IPS DF 6.9 (cell line): ENCODE data around the gene DTNA.
"Not testable (repeated sequence)": the region's sequence is repeated elsewhere in the genome, so short reads cannot be mapped to it uniquely, and the experiment has no call there.

Experiments
- DNase-seq: peaks from one replicate; pipeline ENCODE4 v3.0.0-alpha.2; 2013; ENCODE audit warnings: low read depth, low spot score
- H3K27ac ChIP-seq: one replicate; pipeline ENCODE4 v1.5.1; 2013; ENCODE audit warnings: low read length, control low read depth
- H3K27me3 ChIP-seq: 2 replicates; pipeline ENCODE4 v1.6.1; 2013; ENCODE audit warnings: mild to moderate bottlenecking, low read length; ENCODE audit not compliant: control insufficient read depth, insufficient read depth
- H3K36me3 ChIP-seq: 2 replicates; pipeline ENCODE4 v1.6.1; 2013; ENCODE audit warnings: low read length; ENCODE audit not compliant: control insufficient read depth, insufficient read depth
- H3K4me1 ChIP-seq: 2 replicates; pipeline ENCODE4 v1.6.1; 2013; ENCODE audit warnings: low read length; ENCODE audit not compliant: control insufficient read depth, insufficient read depth
- H3K4me3 ChIP-seq: 2 replicates; pipeline ENCODE4 v1.5.1; 2013; ENCODE audit warnings: mild to moderate bottlenecking, low read length
- H3K9me3 ChIP-seq: 2 replicates; pipeline ENCODE4 v1.6.1; 2013; ENCODE audit warnings: low read length, inconsistent platforms; ENCODE audit not compliant: control insufficient read depth, insufficient read depth
- WGBS: extraction: QIAGEN DNeasy Blood & Tissue Kit; methylation state at CpG from one replicate; pipeline ENCODE4 v1.1.7; 2013; ENCODE audit warnings: mixed read lengths, missing lambda C conversion rate; ENCODE audit not compliant: insufficient read length, insufficient coverage; 5-methylcytosine and 5-hydroxymethylcytosine counted together

Gene DTNA

GRCh38 chr18:34697891-34698290 is 12.2 kb upstream of the DTNA start:
- no peak overlapping the region for H3K27ac ChIP-seq
- WGBS = no CpG with 5 or more reads among the region's 3 CpGs
- no peaks in the 10 kb centered on the region for H3K9me3 ChIP-seq
- peaks cover 1% of the 10 kb centered on the region; the same call in 1 of the 2 replicates for H3K4me1 ChIP-seq
- no peak for DNase-seq
- no peaks in the 10 kb centered on the region for H3K27me3 ChIP-seq
- H3K4me3 ChIP-seq = no peak overlapping the region
- no peaks in the 10 kb centered on the region for H3K36me3 ChIP-seq

DNA sequence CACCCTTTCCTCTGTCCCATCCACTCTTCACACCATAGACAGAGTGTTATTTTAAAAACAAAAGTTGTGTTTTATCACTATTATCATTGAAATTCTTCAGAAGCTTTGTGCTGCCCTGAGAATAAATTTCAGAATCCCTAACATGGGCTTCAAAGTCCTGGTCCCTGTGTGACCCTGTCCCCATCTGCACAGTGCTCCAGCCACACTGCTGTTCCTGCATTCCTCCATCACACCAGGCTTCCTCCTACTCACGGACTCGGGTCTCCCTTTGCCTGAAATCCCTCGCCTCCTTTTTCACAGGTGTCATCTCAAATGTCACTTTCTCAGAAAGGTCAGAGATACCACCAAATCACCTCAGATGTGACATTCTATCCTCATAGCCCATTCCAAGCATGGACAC is 8.2 kb upstream of the DTNA start:
- Histone ChIP-seq H3K4me3 (no peak overlapping the region), H3K27ac (no peak overlapping the region), H3K27me3 (no peaks in the 10 kb centered on the region), H3K9me3 (no peaks in the 10 kb centered on the region), H3K36me3 (no peaks in the 10 kb centered on the region), H3K4me1 (0 out of 2 replicates have a peak, but pooled peaks cover 1% of the 10 kb centered on the region)
- no peak for DNase-seq
- no CpG with 5 or more reads among the region's 3 CpGs for WGBS

GRCh38 chr18:34702814-34703213 is 7.3 kb upstream of the DTNA start:
- DNase-seq = no peak
- no CpG with 5 or more reads among the region's 3 CpGs for WGBS
- H3K9me3 ChIP-seq = no peaks in the 10 kb centered on the region
- no peaks in the 10 kb centered on the region for H3K4me1 ChIP-seq
- no peak overlapping the region for H3K4me3 ChIP-seq
- H3K27ac ChIP-seq = no peak overlapping the region
- no peaks in the 10 kb centered on the region for H3K36me3 ChIP-seq
- H3K27me3 ChIP-seq = no peaks in the 10 kb centered on the region

DNA sequence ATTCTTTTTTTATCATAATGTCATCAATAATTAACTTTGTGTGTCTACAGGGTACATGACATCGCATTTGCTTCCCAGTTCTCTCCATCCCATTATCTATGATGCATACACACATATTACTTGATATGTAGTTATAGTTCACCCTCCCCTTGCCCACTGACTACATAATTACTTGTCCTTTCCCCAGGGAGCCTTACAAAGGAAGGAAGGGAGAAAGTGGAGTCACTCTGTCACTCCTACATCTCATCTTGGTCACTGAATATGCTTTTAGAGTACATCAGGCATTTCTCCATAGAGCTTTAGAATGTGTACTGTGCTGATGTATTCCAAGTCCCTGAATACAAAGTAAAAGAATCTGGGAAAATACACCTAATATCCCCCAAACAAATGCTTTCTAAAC is 6.0 kb upstream of the DTNA start:
- Histone ChIP-seq H3K9me3 (no peaks in the 10 kb centered on the region), H3K4me1 (no peaks in the 10 kb centered on the region; the same call in 1 of the 2 replicates), H3K36me3 (no peaks in the 10 kb centered on the region), H3K27ac (no peak overlapping the region), H3K4me3 (no peak overlapping the region), H3K27me3 (no peaks in the 10 kb centered on the region)
- no peak for DNase-seq
- no CpG with 5 or more reads among the region's 1 CpG for WGBS

GRCh38 chr18:34704823-34705222 is 5.3 kb upstream of the DTNA start:
- Histone ChIP-seq H3K27me3 (no peaks in the 10 kb centered on the region), H3K27ac (no peak overlapping the region), H3K4me1 (no peaks in the 10 kb centered on the region; the same call in 1 of the 2 replicates), H3K9me3 (no peaks in the 10 kb centered on the region), H3K4me3 (no peak overlapping the region), H3K36me3 (no peaks in the 10 kb centered on the region)
- DNase-seq = no peak
- no CpG with 5 or more reads among the region's 2 CpGs for WGBS

GRCh38 chr18:34707670-34708069 is 2.4 kb upstream of the DTNA start:
- H3K27ac ChIP-seq = no peak overlapping the region
- DNase-seq = no peak
- whole genome bisulfite sequencing = no CpG with 5 or more reads among the region's 4 CpGs

DNA sequence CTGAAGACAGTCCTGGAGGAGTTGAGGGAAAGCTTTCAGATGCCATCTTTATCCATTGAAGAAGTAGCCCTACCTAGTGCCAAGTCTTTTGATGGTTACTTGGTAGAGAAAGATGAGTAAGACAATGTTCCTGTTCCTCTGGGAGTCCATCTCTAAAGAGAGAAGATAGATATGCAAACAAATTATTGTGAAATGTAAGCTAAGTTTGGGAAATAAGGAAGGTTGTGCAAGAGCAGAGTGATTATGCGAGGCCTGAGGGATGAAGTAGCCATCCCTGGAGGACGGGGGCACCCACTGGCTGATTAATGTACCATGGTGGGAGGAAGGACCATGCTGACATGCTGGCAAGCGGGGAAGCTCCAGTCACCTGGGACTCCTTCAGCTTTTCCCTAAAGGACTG is 994 bp upstream of the DTNA start:
- Histone ChIP-seq H3K4me1 (no peaks in the 10 kb centered on the region; the same call in 1 of the 2 replicates), H3K27ac (no peak overlapping the region)
- DNase-seq = no peak

More at GRCh38 chr18:34707670-34708069, 2.4 kb upstream of the DTNA start:
- Histone ChIP-seq H3K4me3 (no peak overlapping the region), H3K9me3 (no peaks in the 10 kb centered on the region), H3K36me3 (no peaks in the 10 kb centered on the region), H3K27me3 (no peaks in the 10 kb centered on the region), H3K4me1 (no peaks in the 10 kb centered on the region; the same call in 1 of the 2 replicates)

GRCh38 chr18:34710458-34710914 is 388 bp downstream of the DTNA start:
- H3K36me3 ChIP-seq = no peaks in the 10 kb centered on the region
- no CpG with 5 or more reads among the region's 6 CpGs for WGBS
- DNase-seq = no peak
- no peaks in the 10 kb centered on the region; the same call in 1 of the 2 replicates for H3K4me1 ChIP-seq
- no peak overlapping the region for H3K4me3 ChIP-seq
- H3K9me3 ChIP-seq = no peaks in the 10 kb centered on the region
- H3K27ac ChIP-seq = no peak overlapping the region
- no peaks in the 10 kb centered on the region for H3K27me3 ChIP-seq

More for the DNA sequence above, 994 bp upstream of the DTNA start:
- no peak overlapping the region for H3K4me3 ChIP-seq
- no peaks in the 10 kb centered on the region for H3K27me3 ChIP-seq
- H3K9me3 ChIP-seq = no peaks in the 10 kb centered on the region
- WGBS = no CpG with 5 or more reads among the region's 3 CpGs
- H3K36me3 ChIP-seq = no peaks in the 10 kb centered on the region

DNA sequence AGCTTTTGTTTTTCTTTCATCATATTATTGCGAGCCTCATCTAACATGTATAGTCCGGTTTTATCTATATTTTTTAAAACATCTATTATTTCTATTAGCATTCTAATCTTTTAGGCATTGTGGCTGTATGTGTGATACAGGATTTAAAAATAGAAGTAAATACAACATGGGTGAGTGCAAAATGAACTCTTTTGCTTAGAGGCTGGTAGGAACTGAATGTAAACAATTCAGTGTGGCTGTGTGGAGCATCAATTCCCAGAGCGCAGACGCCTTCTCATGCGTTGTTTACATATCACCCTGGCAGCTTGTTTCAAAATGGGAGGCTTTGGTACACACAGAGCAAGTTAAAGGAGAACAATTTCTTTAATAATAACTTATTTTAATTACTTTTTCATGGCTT is 836 bp downstream of the DTNA start:
- Histone ChIP-seq H3K27me3 (no peaks in the 10 kb centered on the region), H3K4me1 (no peaks in the 10 kb centered on the region; the same call in 1 of the 2 replicates), H3K9me3 (no peaks in the 10 kb centered on the region), H3K27ac (no peak overlapping the region), H3K36me3 (no peaks in the 10 kb centered on the region), H3K4me3 (no peak overlapping the region)
- DNase-seq = no peak
- WGBS = no CpG with 5 or more reads among the region's 5 CpGs

GRCh38 chr18:34716111-34716510 is 6.0 kb downstream of the DTNA start:
- not testable (repeated sequence) for H3K27ac ChIP-seq, H3K4me3 ChIP-seq, H3K36me3 ChIP-seq, H3K27me3 ChIP-seq, H3K9me3 ChIP-seq, DNase-seq, H3K4me1 ChIP-seq
- WGBS = no CpG with 5 or more reads among the region's 14 CpGs

- DNase-seq = no peak
- no peak overlapping the region for H3K27ac ChIP-seq
- no CpG with 5 or more reads among the region's 1 CpG for WGBS
- H3K27me3 ChIP-seq = no peaks in the 10 kb centered on the region
- no peak overlapping the region for H3K4me3 ChIP-seq
- no peaks in the 10 kb centered on the region for H3K4me1 ChIP-seq
- H3K9me3 ChIP-seq = no peaks in the 10 kb centered on the region
- no peaks in the 10 kb centered on the region for H3K36me3 ChIP-seq
These were observed 8.5 kb downstream of the DTNA start for GRCh38 chr18:34718610-34719009.
